ENCODE measurements around the gene SMPD4. TPM values are rescaled to one million over a fixed set of nuclear protein-coding genes. Genes with fewer than 3 reads are reported as not detected.
"Not testable (repeated sequence)": the region's sequence is repeated elsewhere in the genome, so short reads cannot be mapped to it uniquely, and the experiment has no call there.

The SMPD4 gene
- total and polyA plus RNA-seq, 7 donors: 15.7 to 29.8 (median 24.8) TPM

DNA sequence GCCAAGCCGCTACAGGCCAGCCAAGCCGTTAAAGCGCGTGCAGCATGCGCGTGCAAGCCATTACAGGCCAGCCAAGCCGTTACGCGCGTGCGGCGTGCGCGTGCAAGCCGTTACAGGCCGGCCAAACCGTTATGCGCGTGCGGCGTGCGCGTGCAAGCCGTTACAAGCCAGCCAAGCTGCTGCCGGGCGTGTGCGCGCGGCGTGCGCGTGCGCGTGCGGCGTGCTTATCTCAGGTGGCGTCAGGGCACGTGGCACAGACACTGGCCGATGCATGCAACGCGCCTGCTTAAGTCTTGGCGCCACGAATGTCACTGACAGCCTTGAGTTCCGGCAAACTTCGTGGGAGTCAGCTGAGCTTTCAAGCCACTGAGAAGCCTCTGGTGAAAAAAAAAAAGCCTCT, 60.5 kb downstream of the SMPD4 start:
- WGBS, 3 donors: 92 to 94% (median 93%) methylated on average over 26 to 35 of the region's 45 CpGs
- H3K27ac ChIP-seq: not testable (repeated sequence)

DNA sequence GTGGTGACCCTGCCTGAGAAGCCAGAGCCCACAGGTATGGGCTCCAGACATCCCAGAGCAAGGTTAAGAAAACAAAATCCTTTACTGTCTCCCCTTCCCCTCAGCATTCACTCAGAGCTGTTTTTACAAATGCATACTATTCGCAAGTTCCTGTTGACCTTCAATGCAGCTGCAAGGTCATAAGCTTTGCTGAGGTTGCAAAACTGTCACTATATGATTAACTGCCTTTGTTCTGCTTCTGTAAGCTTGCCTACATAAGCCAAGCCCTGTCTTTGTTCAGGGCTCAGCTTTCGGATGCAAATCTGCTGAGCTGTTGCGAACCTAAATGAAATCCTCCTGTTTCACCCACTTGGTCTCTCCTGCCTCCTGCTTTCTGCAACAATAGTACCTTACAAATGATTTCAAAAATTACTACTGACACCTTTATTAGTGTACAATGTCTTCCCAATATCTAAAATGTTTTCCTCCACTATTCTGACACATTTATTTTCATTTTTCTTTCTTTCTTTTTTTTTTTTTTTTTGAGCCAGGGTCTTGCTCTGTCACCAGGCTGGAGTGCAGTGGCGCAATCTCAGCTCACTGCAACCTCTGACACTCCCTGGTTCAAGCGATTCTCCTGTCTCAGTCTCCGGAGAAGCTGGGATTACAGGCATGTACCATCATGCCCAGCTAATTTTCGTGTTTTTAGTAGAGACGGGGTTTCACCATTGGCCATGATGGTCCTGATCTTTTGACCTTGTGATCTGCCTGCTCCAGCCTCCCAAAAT, 78.6 kb downstream of the SMPD4 start:
- DNase-seq; H3K27me3 ChIP-seq (ENCODE audit: insufficient read depth in 3 of 3, low read length in 2 of 3); H3K36me3 ChIP-seq (ENCODE audit: insufficient read depth in 1 of 2, low read depth in 1 of 2); intact Hi-C loops (cut with DNase I); H3K9me3 ChIP-seq; ATAC-seq; H3K4me1 ChIP-seq; H3K27ac ChIP-seq; H3K4me3 ChIP-seq: not testable (repeated sequence)
- 45 to 52% (median 51%) methylated on average over 5 to 7 of the region's 8 CpGs for WGBS, 3 donors

More for the DNA sequence above, 60.5 kb downstream of the SMPD4 start:
- H3K4me3 ChIP-seq; H3K36me3 ChIP-seq (ENCODE audit: insufficient read depth in 1 of 2, low read depth in 1 of 2); H3K27me3 ChIP-seq (ENCODE audit: insufficient read depth in 3 of 3, low read length in 2 of 3); DNase-seq; H3K9me3 ChIP-seq; intact Hi-C loops (cut with DNase I); ATAC-seq; H3K4me1 ChIP-seq: not testable (repeated sequence)

Other genes starting within 250 kb of the SMPD4 start
- under 1 TPM in 3 of 4 donors, not detected in 1; 0.08 to 0.11 (median 0.09) TPM for gene RAB6C, start 201.9 kb downstream of the SMPD4 start, total RNA-seq
- gene RAB6C, start 201.9 kb downstream of the SMPD4 start, polyA plus RNA-seq: under 1 TPM; 0.04 to 0.09 (median 0.06) TPM
- gene POTEF, start 52.4 kb downstream of the SMPD4 start, total RNA-seq: not detected
- not detected for gene POTEF, start 52.4 kb downstream of the SMPD4 start, polyA plus RNA-seq
- gene CCDC74B, start 36.5 kb downstream of the SMPD4 start, total RNA-seq: not detected
- gene CCDC74B, start 36.5 kb downstream of the SMPD4 start, polyA plus RNA-seq: under 1 TPM; 0.12 to 0.37 (median 0.21) TPM
- 100 to 1,000 TPM; 109 to 160 (median 140) TPM for gene MZT2B, start 660 bp upstream of the SMPD4 start, total RNA-seq
- 100 to 1,000 TPM in 2 of 3 donors, 10 to 100 TPM in 1; 65.3 to 107 (median 104) TPM for gene MZT2B, start 660 bp upstream of the SMPD4 start, polyA plus RNA-seq
- not detected for gene TUBA3E, start 16.8 kb upstream of the SMPD4 start, total RNA-seq
- gene TUBA3E, start 16.8 kb upstream of the SMPD4 start, polyA plus RNA-seq: under 1 TPM in 2 of 3 donors, not detected in 1; 0.01 to 0.04 TPM
- gene IMP4, start 161.3 kb upstream of the SMPD4 start, total RNA-seq: 100 to 1,000 TPM in 3 of 4 donors, 10 to 100 TPM in 1; 74.4 to 118 (median 105) TPM
- 100 to 1,000 TPM; 148 to 270 (median 194) TPM for gene IMP4, start 161.3 kb upstream of the SMPD4 start, polyA plus RNA-seq
- gene PTPN18, start 174.5 kb upstream of the SMPD4 start, total RNA-seq: 10 to 100 TPM in 1 of 4 donors, 1 to 10 TPM in 3; 6.4 to 10.5 (median 8.6) TPM
- gene PTPN18, start 174.5 kb upstream of the SMPD4 start, polyA plus RNA-seq: 1 to 10 TPM; 6.0 to 8.7 (median 8.6) TPM